Mesendoderm (in vitro differentiated cells): ENCODE measurements around the gene NOM1.
"Not testable (repeated sequence)": the region's sequence is repeated elsewhere in the genome, so short reads cannot be mapped to it uniquely, and the experiment has no call there.

Source experiments
- DNase-seq: peaks from one replicate; pipeline ENCODE4 v3.0.0; 2013
- H2AK5ac ChIP-seq: 2 replicates; pipeline ENCODE4 v1.6.1; 2013; ENCODE audit warnings: low read length, inconsistent platforms
- H2BK120ac ChIP-seq: 2 replicates; pipeline ENCODE4 v1.6.1; 2013; ENCODE audit warnings: low read depth, mild to moderate bottlenecking, low read length, moderate library complexity, mixed read lengths
- H2BK15ac ChIP-seq: replicated peaks from 2 replicates; pipeline ENCODE4 v1.6.1; 2013; ENCODE audit warnings: low read depth, mild to moderate bottlenecking, moderate library complexity
- H2BK5ac ChIP-seq: 2 replicates; pipeline ENCODE4 v1.6.1; 2013; ENCODE audit warnings: low read length, inconsistent platforms
- H3K18ac ChIP-seq: 2 replicates; pipeline ENCODE4 v1.6.1; 2013; ENCODE audit warnings: mild to moderate bottlenecking, low read length, mixed read lengths
- H3K23ac ChIP-seq: one replicate; pipeline ENCODE4 v1.6.1; 2013; ENCODE audit warnings: low read length
- H3K27ac ChIP-seq: 2 replicates; pipeline ENCODE4 v1.5.1; 2013; ENCODE audit warnings: low read depth, mild to moderate bottlenecking, inconsistent platforms, low read length, moderate library complexity
- H3K27me3 ChIP-seq: 2 replicates; pipeline ENCODE4 v1.6.1; 2013; ENCODE audit warnings: low read length, control low read depth, mild to moderate bottlenecking, inconsistent platforms; ENCODE audit not compliant: insufficient read depth, poor library complexity
- H3K36me3 ChIP-seq: 2 replicates; pipeline ENCODE4 v1.6.1; 2013; ENCODE audit warnings: low read length, inconsistent platforms; ENCODE audit not compliant: control insufficient read depth, insufficient read depth
- H3K4ac ChIP-seq: one replicate; pipeline ENCODE4 v1.6.1; 2013; ENCODE audit warnings: low read depth, mild to moderate bottlenecking, low read length, moderate library complexity
- H3K4me1 ChIP-seq: 2 replicates; pipeline ENCODE4 v1.6.1; 2013; ENCODE audit warnings: low read depth, low read length, inconsistent platforms; ENCODE audit not compliant: control insufficient read depth
- H3K4me2 ChIP-seq: 2 replicates; pipeline ENCODE4 v1.6.1; 2013; ENCODE audit warnings: low read length
- H3K4me3 ChIP-seq: 2 replicates; pipeline ENCODE4 v1.5.1; 2013; ENCODE audit warnings: mild to moderate bottlenecking, low read length
- H3K56ac ChIP-seq: one replicate; pipeline ENCODE4 v1.6.1; 2013; ENCODE audit warnings: low read length
- H3K79me1 ChIP-seq: 2 replicates; pipeline ENCODE4 v1.6.1; 2013; ENCODE audit warnings: low read length, inconsistent platforms
- H3K79me2 ChIP-seq: 2 replicates; pipeline ENCODE4 v1.6.1; 2013; ENCODE audit warnings: mild to moderate bottlenecking, low read length; ENCODE audit not compliant: control insufficient read depth, insufficient read depth
- H3K9ac ChIP-seq: 2 replicates; pipeline ENCODE4 v1.6.1; 2013; ENCODE audit warnings: low read length, inconsistent platforms
- H4K5ac ChIP-seq: one replicate; pipeline ENCODE4 v1.6.1; 2013; ENCODE audit warnings: low read length
- H4K8ac ChIP-seq: one replicate; pipeline ENCODE4 v1.6.1; 2013; ENCODE audit warnings: low read depth, mild to moderate bottlenecking, control low read depth, low read length, moderate library complexity
- WGBS: extraction: QIAGEN DNeasy Blood & Tissue Kit; methylation state at CpG from one replicate; pipeline ENCODE4 v1.1.7; 2013; ENCODE audit warnings: low lambda C conversion rate, missing lambda C conversion rate; ENCODE audit not compliant: insufficient coverage; ENCODE audit errors: extremely low coverage; 5-methylcytosine and 5-hydroxymethylcytosine counted together

NOM1 gene

DNA sequence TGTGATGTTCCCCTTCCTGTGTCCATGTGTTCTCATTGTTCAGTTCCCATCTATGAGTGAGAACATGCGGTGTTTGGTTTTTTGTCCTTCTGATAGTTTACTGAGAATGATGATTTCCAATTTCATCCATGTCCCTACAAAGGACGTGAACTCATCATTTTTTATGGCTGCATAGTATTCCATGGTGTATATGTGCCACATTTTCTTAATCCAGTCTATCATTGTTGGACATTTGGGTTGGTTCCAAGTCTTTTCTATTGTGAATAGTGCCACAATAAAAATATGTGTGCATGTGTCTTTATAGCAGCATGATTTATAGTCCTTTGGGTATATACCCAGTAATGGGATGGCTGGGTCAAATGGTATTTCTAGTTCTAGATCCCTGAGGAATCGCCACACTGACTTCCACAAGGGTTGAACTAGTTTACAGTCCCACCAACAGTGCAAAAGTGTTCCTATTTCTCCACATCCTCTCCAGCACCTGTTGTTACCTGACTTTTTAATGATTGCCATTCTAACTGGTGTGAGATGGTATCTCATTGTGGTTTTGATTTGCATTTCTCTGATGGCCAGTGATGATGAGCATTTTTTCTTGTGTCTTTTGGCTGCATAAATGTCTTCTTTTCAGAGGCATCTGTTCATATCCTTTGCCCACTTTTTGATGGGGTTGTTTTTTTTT lies 39.8 kb upstream of the NOM1 start:
- H3K27me3 ChIP-seq, H3K4me2 ChIP-seq, H3K56ac ChIP-seq, H3K4ac ChIP-seq, H3K79me1 ChIP-seq, H3K23ac ChIP-seq, H3K18ac ChIP-seq, H3K27ac ChIP-seq, H2BK5ac ChIP-seq, H2AK5ac ChIP-seq, H4K8ac ChIP-seq, H2BK120ac ChIP-seq, H3K4me1 ChIP-seq, H3K79me2 ChIP-seq, H3K36me3 ChIP-seq, H3K4me3 ChIP-seq, H4K5ac ChIP-seq, H3K9ac ChIP-seq, H2BK15ac ChIP-seq, DNase-seq: not testable (repeated sequence)
- no CpG with 5 or more reads among the region's 3 CpGs for WGBS

DNA sequence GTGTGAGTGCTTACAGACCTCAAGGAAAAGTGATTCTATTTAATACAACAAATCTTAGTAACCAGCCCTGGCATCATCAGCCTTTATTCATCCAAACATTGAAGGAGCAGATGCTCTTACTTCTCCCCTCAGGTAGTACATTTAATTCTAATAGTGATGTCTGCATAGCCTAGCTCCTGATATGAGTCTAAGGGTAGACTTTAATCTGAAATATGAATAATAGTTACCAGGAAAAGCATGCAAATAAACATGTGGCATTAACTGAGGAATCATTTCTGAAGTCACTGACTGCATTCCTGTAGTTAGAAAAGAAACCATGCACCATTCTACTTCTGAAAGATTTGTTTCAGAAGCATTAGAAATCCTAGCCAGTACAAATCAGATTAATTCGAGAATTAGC lies 30.9 kb upstream of the NOM1 start:
- Histone ChIP-seq H3K56ac (no peak overlapping the region), H2BK120ac (no peak overlapping the region), H3K23ac (no peak overlapping the region), H2BK15ac (no peak overlapping the region), H3K27ac (no peak overlapping the region), H3K4ac (no peak overlapping the region), H3K18ac (no peak overlapping the region), H3K4me1 (no peaks in the 10 kb centered on the region), H3K79me1 (no peaks in the 10 kb centered on the region), H3K36me3 (no peaks in the 10 kb centered on the region), H3K27me3 (no peaks in the 10 kb centered on the region), H3K79me2 (no peaks in the 10 kb centered on the region), H4K8ac (no peak overlapping the region), H3K9ac (no peak overlapping the region), H2AK5ac (no peak overlapping the region), H2BK5ac (no peak overlapping the region), H3K4me2 (no peak overlapping the region), H4K5ac (no peak overlapping the region), H3K4me3 (no peak overlapping the region)
- DNase-seq: no peak
- no CpG with 5 or more reads among the region's 1 CpG for WGBS

DNA sequence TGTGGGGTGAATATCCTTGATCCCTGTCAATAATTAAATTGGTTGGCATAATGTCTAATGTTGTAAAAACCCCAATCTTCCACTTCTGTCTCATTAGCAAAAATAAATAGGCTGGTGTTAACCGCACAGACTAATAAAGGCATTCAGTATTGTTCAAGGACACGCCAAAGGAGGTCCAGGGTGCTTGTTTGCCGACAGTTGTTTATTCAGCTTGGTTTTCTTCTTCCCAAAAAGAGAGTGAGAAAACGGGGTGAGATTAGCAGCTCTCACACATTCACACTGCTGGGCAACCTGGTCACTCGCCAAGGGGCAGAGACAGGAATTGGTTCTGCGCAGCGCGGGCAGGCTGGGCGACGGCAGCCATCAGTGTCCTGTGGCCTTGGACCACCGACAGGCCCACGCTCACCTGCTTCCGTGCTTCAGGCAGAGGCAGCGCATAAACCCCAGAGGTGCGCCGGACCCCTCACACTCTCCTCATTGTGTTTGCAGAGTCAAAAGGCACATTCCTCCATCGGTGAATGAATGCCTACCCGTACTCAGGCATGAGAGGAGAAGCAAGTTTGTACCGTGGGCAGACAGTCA lies 30.3 kb upstream of the NOM1 start:
- Histone ChIP-seq H2BK5ac (no peak overlapping the region), H3K79me1 (no peaks in the 10 kb centered on the region), H2AK5ac (no peak overlapping the region), H3K23ac (no peak overlapping the region), H3K9ac (no peak overlapping the region), H3K18ac (no peak overlapping the region), H3K27me3 (no peaks in the 10 kb centered on the region), H3K4me3 (no peak overlapping the region), H3K4me1 (no peaks in the 10 kb centered on the region), H3K27ac (no peak overlapping the region), H4K8ac (no peak overlapping the region), H2BK15ac (no peak overlapping the region), H3K4ac (no peak overlapping the region), H3K4me2 (no peak overlapping the region), H2BK120ac (no peak overlapping the region), H3K79me2 (no peaks in the 10 kb centered on the region), H3K56ac (no peak overlapping the region), H3K36me3 (no peaks in the 10 kb centered on the region), H4K5ac (no peak overlapping the region)
- no peak for DNase-seq
- no CpG with 5 or more reads among the region's 19 CpGs for WGBS

DNA sequence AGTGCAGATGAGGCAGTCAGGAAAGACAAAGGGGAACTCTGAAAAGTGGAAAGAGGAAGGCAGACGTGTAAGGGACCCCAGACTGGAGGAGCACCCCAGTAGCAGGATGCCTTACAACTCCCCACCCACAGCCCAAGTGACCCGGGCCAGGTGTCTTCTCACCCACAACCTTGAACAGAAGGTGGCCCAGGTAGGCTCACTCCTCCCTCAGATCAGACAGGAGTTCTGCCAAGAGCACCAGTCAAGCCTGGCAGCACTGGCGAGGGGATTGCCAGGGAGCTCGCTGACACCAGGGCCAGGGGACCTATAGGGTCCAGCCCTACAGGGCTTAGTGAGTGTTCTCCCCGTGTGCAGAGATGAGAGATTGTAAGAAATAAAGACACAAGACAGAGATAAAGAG lies 29.4 kb upstream of the NOM1 start:
- no peaks in the 10 kb centered on the region for H3K4me1 ChIP-seq
- H2AK5ac ChIP-seq: no peak overlapping the region
- no peak overlapping the region for H2BK5ac ChIP-seq
- no peak for DNase-seq
- H3K9ac ChIP-seq: no peak overlapping the region
- H4K8ac ChIP-seq: no peak overlapping the region
- no peak overlapping the region for H3K4me2 ChIP-seq
- no peaks in the 10 kb centered on the region for H3K27me3 ChIP-seq
- WGBS: no CpG with 5 or more reads among the region's 5 CpGs
- no peak overlapping the region for H2BK120ac ChIP-seq
- no peaks in the 10 kb centered on the region for H3K79me2 ChIP-seq
- H2BK15ac ChIP-seq: no peak overlapping the region
- H3K36me3 ChIP-seq: no peaks in the 10 kb centered on the region
- H4K5ac ChIP-seq: no peak overlapping the region
- H3K4ac ChIP-seq: no peak overlapping the region
- H3K23ac ChIP-seq: no peak overlapping the region
- no peak overlapping the region for H3K56ac ChIP-seq
- no peaks in the 10 kb centered on the region for H3K79me1 ChIP-seq
- no peak overlapping the region for H3K27ac ChIP-seq
- H3K18ac ChIP-seq: no peak overlapping the region
- no peak overlapping the region for H3K4me3 ChIP-seq

DNA sequence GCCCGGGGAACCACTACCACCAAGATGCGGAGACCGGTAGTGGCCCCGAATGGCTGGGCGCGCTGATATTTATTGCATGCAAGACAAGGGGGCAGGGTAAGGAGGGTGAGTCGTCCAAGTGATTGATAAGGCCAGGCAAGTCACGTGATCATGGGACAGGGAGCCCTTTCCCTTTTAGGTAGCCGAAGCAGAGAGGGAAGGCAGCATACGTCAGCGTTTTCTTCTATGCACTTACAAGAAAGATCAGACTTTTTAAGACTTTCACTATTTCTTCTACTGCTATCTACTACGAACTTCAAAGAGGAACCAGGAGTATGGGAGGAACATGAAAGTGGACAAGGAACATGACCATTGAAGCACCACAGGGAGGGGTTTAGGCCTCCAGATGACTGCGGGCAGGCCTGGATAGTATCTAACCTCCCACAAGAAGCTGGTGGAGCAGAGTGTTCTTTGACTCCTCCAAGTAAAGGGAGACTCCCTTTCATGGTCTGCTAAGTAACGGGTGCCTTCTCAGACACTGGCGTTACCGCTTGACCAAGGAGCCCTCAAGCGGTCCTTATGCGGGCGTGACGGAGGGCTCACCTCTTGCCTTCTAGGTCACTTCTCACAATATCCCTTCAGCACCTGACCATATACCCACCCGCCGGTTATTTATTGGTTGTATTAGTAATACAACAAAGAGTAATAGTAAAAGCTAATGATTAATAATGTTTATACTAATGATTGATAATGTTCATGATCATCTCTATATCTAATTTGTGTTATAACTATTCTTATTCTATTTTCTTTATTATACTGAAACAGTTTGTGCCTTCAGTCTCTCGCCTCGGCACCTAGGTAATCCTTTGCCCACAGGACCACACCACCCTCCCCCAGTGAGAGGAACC lies 28.8 kb upstream of the NOM1 start:
- H3K4ac ChIP-seq, H2AK5ac ChIP-seq, H3K9ac ChIP-seq, H3K79me1 ChIP-seq, H2BK120ac ChIP-seq, H3K27me3 ChIP-seq, H4K8ac ChIP-seq, H3K4me3 ChIP-seq, H3K23ac ChIP-seq, H3K79me2 ChIP-seq, H3K27ac ChIP-seq, H2BK15ac ChIP-seq, DNase-seq, H2BK5ac ChIP-seq, H3K4me1 ChIP-seq, H3K36me3 ChIP-seq, H3K4me2 ChIP-seq, H4K5ac ChIP-seq, H3K18ac ChIP-seq, H3K56ac ChIP-seq: not testable (repeated sequence)
- WGBS: no CpG with 5 or more reads among the region's 24 CpGs
